Coronary artery (tissue), 2 donors: ENCODE data around the gene NKD1.

Experiments used
- DNase-seq: peaks from one replicate; pipeline ENCODE4 v3.0.0-alpha.2; 2017; ENCODE audit warnings: low spot score
- H3K27ac ChIP-seq, 2 donors: fragments of 200-600 bp; sonication (generic); one replicate each; pipeline ENCODE4 v1.5.1; 2016 to 2019
- H3K4me3 ChIP-seq: fragments of 200-600 bp; sonication (generic); 2 replicates; pipeline ENCODE4 v1.5.1; 2016; ENCODE audit warnings: mild to moderate bottlenecking, moderate library complexity
- TF ChIP-seq, protein P1 (sequence below): fragments of 200-600 bp; sonication (generic); IDR thresholded peaks from one replicate; pipeline ENCODE4 v1.5.1; 2019; ENCODE audit warnings: antibody characterized with exemption

NKD1 gene

DNA sequence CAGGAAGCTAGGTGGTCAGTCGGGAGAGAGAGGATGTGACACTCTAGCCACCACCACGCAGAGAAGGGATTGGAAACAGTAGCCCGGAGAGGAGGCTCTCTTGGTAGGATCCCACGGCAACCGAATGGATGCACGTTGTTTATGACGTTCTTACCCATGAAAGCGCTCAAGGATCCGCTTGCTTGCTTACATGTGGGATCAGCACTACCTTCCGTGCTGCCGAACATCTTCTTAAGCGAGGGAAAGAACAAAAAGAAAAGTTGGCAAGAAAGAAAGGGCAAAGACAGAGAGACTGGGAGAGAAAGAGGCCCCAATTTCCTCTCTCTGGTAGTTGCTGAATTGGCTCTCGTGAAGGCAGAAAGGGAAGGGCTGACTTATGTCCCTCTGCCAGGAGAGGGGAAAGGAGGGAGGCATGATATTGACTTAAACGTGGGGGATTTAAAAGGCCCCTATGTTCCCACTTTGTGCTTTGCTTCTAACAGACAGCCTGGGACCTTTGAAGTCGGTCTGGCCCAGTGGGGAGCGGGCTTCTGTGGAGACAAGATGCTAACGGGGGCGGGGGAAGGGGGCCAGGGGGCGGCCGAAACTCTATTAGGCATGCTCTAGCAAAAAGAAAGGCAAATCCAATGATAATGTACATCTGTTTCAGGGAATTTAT is 97.5 kb downstream of the NKD1 start:
- DNase-seq, result no peak
- TF ChIP-seq, protein P1, sequence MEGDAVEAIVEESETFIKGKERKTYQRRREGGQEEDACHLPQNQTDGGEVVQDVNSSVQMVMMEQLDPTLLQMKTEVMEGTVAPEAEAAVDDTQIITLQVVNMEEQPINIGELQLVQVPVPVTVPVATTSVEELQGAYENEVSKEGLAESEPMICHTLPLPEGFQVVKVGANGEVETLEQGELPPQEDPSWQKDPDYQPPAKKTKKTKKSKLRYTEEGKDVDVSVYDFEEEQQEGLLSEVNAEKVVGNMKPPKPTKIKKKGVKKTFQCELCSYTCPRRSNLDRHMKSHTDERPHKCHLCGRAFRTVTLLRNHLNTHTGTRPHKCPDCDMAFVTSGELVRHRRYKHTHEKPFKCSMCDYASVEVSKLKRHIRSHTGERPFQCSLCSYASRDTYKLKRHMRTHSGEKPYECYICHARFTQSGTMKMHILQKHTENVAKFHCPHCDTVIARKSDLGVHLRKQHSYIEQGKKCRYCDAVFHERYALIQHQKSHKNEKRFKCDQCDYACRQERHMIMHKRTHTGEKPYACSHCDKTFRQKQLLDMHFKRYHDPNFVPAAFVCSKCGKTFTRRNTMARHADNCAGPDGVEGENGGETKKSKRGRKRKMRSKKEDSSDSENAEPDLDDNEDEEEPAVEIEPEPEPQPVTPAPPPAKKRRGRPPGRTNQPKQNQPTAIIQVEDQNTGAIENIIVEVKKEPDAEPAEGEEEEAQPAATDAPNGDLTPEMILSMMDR, result no peak

DNA sequence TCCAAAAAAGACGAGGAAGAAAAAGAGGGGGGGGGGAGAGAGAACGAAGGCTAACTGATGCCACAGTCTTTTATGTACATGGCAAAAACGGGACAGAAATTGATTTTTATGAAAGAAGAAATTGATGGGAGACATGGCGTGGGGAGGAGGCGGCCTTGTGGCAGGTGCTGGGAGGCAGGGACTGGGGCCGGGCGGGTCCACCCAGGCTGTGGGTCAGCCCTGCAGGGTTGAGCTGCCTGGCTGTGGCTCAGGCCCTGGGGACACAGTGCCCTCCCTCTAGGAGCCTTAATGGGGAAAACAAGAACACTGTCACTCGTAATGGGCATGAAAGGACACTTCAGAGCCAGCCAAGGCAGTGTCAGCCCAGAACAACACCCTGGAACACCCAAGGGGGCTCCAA is 98.1 kb downstream of the NKD1 start:
- no peak overlapping the region for H3K4me3 ChIP-seq
- TF ChIP-seq, protein P1, result no peak
- H3K27ac ChIP-seq, result no peak overlapping the region
- DNase-seq, result no peak

More for the DNA sequence above, 97.5 kb downstream of the NKD1 start:
- H3K27ac ChIP-seq, result no peak overlapping the region
- no peak overlapping the region for H3K4me3 ChIP-seq

DNA sequence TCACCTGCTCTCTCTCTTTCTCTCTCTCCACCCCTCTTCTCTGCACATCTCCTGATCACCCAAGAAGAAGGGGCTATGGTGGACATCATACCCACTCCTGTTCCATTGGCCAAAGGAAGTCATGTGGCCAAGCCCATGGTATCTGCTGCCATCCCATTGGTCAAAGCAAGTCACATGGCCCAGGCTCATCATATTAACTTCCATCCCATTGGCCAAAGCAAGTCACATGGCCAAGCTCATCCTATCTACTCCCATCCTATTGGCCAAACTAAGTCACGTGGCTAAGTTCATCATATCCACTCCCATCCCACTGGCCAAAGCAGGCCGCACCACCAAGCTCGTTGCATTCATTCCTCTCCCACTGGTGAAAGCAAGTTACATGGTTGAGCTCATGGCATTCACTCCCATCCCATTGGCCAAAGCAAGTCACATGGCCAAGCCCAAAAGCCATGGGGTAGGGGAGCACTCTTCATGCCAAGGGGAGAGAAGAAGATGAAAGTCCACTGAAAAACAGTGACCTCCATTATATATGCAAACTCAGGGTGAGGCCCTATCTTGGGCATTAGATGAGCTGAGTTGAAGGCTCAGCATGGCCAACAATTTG is 103.7 kb downstream of the NKD1 start:
- DNase-seq, result no peak
- TF ChIP-seq, protein P1, result no peak
- H3K27ac ChIP-seq, result no peak overlapping the region
- no peak overlapping the region for H3K4me3 ChIP-seq

DNA sequence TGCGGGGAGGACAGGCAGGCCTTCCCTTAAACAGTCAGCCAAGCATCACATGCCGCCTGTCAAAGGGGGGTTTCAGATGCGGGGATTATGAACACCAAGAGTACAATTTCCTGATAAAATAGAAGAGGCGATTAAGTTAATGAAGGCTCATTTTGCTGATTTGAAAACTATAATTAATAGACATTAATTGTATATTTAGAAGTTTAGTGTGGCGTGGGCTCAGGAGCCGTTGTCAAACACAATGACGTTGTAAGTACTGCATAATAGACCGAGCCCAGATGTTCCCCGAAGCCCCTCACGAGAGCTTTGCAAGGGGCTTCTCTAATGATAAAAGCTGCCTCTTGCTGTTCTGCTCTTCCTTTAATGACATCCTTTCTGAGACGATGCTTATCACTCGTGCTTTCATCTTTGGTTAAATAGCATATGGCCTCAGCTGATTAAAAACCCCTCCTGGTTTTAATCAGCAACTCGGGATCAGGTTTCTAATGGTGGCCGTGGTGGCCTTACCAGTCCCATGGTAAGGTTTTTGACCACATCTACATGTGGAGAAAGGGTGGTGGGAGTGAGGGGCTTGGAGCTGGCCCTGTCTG is 104.7 kb downstream of the NKD1 start:
- H3K27ac ChIP-seq, result no peak overlapping the region
- TF ChIP-seq, protein P1, result no peak

DNA sequence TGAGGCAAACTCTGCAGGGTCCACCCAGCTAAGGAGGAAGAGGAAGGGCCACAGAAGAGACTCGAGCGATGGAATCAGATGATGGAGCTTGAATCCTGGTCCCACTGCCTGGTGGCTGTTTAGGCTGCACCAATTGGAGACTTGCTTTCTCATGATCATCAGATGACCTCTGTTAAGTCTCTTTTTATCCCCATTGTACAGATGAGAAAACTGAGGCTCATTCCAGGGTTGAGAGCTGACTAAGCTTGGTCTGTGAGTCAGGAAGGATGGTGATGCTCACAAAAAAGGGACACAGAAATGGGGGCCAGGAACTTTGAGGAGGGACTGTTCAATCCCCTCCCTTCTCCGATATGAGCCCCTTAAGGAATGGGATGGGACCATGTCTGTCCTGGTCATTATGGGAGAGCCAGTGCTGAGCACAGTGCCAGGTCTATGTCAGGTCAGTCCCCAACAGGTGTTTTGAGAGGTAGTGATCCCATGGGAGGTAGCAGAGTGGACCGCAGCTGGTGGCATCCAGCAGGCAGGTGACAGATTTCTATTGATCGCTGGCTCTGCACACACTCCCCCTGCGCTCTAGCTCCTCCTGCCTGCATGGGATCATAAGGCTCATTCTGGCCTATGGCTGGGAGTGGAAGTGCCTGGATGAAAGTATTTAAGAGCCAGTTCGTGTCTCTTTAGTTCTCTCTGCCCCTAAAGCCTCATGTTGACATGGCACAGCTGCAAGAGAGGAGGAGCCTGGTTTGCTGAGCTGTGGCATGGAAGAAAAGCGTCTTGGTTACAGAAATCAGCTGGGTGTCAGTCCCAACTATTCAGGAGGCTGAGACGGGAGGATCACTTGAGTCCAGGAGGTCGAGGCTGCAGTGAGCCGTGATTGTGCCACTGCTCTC is 105.7 kb downstream of the NKD1 start:
- no peak overlapping the region for H3K27ac ChIP-seq
- DNase-seq, result no peak
- no peak overlapping the region for H3K4me3 ChIP-seq
- TF ChIP-seq, protein P1, result no peak

More for the DNA sequence above, 104.7 kb downstream of the NKD1 start:
- H3K4me3 ChIP-seq, result no peak overlapping the region
- DNase-seq, result no peak

DNA sequence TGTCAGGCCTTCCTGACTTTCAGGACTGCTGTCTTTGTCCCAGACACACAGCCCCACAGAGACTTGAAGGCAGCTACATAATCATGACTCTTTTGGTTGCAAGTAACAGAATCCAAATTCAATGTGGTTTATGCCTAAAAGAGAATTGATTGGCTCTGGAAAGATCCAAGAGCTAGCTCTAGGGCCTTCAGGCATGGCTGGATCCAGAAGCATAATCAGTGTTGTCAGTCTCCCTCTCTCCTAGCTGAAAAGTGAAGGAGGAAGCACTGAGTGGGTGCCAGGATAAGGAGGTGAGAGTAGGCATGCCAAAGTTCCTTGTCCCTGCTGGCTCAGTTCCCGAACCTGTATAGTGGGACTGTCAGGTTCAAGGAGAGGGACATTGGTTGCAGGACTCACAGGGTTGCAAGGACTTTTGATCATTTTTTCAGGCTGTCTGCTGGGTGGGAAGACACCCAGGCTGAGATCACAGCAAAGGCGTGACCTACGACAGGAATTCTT is 107.4 kb downstream of the NKD1 start:
- Histone ChIP-seq H3K27ac (no peak overlapping the region), H3K4me3 (no peak overlapping the region)
- DNase-seq, result no peak
- TF ChIP-seq, protein P1, result no peak
